Measurements from ENCODE around the gene POU2F2. TPM values are rescaled to one million over a fixed set of nuclear protein-coding genes. Genes with fewer than 3 reads are reported as not detected.
A peak's percentile ranks its signal among the peaks of the same experiment; 100 is the strongest.

Gene POU2F2
- total RNA-seq, 1 donor from 2014 or later = 2.5 TPM

DNA sequence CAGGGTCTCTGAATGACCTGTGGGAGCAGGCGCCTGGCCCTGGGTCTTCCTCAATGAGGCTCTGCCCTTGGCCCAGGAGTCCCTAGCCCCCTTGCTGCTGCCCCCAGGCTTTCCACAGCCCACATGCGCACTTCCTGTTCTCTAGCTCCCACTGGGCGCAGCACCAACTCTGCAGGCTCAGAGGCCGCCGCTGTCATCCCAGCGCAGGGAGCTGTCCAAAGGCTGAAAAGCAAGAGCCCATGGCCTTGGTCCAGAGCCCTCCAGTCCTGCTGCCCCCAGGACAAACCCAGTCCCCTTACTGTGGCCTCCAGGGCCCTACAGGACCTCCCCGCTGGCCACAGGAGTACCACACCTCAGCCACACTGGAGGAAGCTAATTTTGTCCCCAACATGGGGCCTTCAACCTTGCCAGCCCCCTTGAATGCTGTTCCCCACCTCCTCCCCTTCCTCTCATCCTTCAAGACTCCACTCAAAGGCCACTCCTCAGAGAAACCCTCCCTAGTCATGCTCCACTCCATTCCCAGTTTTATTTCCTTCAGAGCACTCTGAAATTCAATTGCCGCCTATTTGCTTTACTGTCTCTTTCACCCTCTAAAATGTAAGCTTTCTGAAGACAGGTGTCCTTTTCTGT is 8.0 kb upstream of the POU2F2 start:
- DNase-seq (ENCODE audit: low read depth, low spot score) = peak; percentile 79
- H3K27me3 Mint-ChIP-seq (ENCODE audit: low read depth) = peaks cover 83% of the 10 kb centered on the region
- no peak overlapping the region for H3K4me3 Mint-ChIP-seq
- TF ChIP-seq CTCF (conservative IDR thresholded peaks at IDR 0.05) = no peak
- H3K4me1 Mint-ChIP-seq = no peaks in the 10 kb centered on the region
- no peak overlapping the region for H3K27ac Mint-ChIP-seq (ENCODE audit: unreplicated experiment)
- no peaks in the 10 kb centered on the region for H3K36me3 Mint-ChIP-seq (ENCODE audit: low read depth)
- no peaks in the 10 kb centered on the region for H3K9me3 Mint-ChIP-seq

DNA sequence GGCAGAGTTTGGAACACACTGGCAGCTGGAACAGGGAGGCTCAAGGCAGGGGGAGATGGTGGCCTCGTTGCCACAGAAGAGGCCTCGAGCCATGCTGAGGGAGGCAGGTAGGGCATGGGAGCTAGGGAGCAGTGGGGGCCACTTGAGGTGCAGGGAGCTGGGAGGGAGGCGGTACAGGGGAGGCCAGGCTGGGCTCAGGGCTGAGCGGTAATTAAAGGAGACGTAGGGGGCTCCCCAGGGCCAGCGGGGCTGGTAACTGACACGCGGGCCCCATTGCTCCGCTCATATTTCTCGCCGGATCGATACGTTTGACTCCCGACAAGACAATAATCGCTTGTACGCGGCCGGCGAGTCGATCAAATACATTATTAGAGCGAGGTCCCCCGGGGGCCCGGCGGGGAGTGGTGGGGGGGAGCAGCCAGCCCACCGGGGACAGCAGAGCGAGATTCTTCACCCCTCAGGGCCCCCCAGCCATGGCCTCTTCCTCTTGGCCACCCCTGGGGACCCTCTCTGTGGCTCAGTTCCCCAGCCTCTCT is 2.4 kb upstream of the POU2F2 start:
- TF ChIP-seq CTCF (conservative IDR thresholded peaks at IDR 0.05) = no peak
- Mint-ChIP-seq H3K9me3 (no peaks in the 10 kb centered on the region), H3K27me3 (ENCODE audit: low read depth) (peaks cover 85% of the 10 kb centered on the region), H3K4me1 (peaks cover 17% of the 10 kb centered on the region), H3K27ac (ENCODE audit: unreplicated experiment) (peak overlapping the region; percentile 22), H3K4me3 (no peak overlapping the region), H3K36me3 (ENCODE audit: low read depth) (no peaks in the 10 kb centered on the region)
- no peak for DNase-seq (ENCODE audit: low read depth, low spot score)

GRCh38 chr19:42132851-42133528 is 744 bp upstream of the POU2F2 start:
- Mint-ChIP-seq H3K36me3 (ENCODE audit: low read depth) (no peaks in the 10 kb centered on the region), H3K27ac (ENCODE audit: unreplicated experiment) (no peak overlapping the region), H3K27me3 (ENCODE audit: low read depth) (peaks cover 72% of the 10 kb centered on the region), H3K4me3 (no peak overlapping the region), H3K9me3 (no peaks in the 10 kb centered on the region), H3K4me1 (peaks cover 17% of the 10 kb centered on the region)
- peak; percentile 76 for DNase-seq (ENCODE audit: low read depth, low spot score)
- TF ChIP-seq CTCF (conservative IDR thresholded peaks at IDR 0.05) = peak; percentile 99

GRCh38 chr19:42131149-42132029 is 857 bp downstream of the POU2F2 start:
- H3K27ac Mint-ChIP-seq (ENCODE audit: unreplicated experiment) = no peak overlapping the region
- H3K27me3 Mint-ChIP-seq (ENCODE audit: low read depth) = peaks cover 61% of the 10 kb centered on the region
- peaks cover 17% of the 10 kb centered on the region for H3K4me1 Mint-ChIP-seq
- H3K4me3 Mint-ChIP-seq = no peak overlapping the region
- H3K36me3 Mint-ChIP-seq (ENCODE audit: low read depth) = no peaks in the 10 kb centered on the region
- DNase-seq (ENCODE audit: low read depth, low spot score) = no peak
- H3K9me3 Mint-ChIP-seq = no peaks in the 10 kb centered on the region
- TF ChIP-seq CTCF (conservative IDR thresholded peaks at IDR 0.05) = no peak

- no peaks in the 10 kb centered on the region for H3K9me3 Mint-ChIP-seq
- H3K4me3 Mint-ChIP-seq = no peak overlapping the region
- H3K27me3 Mint-ChIP-seq (ENCODE audit: low read depth) = peaks cover 57% of the 10 kb centered on the region
- H3K4me1 Mint-ChIP-seq = peaks cover 17% of the 10 kb centered on the region
- no peaks in the 10 kb centered on the region for H3K36me3 Mint-ChIP-seq (ENCODE audit: low read depth)
- no peak overlapping the region for H3K27ac Mint-ChIP-seq (ENCODE audit: unreplicated experiment)
- no peak for TF ChIP-seq CTCF (conservative IDR thresholded peaks at IDR 0.05)
- DNase-seq (ENCODE audit: low read depth, low spot score) = no peak
These were observed 2.0 kb downstream of the POU2F2 start for GRCh38 chr19:42130254-42130573.

All from neural crest cell (in vitro differentiated cells).